CD14-positive monocyte (primary cell): ENCODE measurements around the gene COQ4. TPM values are rescaled to one million over a fixed set of nuclear protein-coding genes. Genes with fewer than 3 reads are reported as not detected.

Experiments
- DNase-seq, 3 donors: peaks; one replicate each; pipeline ENCODE4 v3.0.0-alpha.2; 2011 to 2022
- H2AFZ ChIP-seq: 2 replicates; pipeline ENCODE4 v1.6.0; 2012; ENCODE audit warnings: mild to moderate bottlenecking, low read depth, low read length, inconsistent platforms; ENCODE audit not compliant: insufficient read depth, poor library complexity, severe bottlenecking
- H3K27ac ChIP-seq, 2 donors: 1 replicate in 1 of 2; 2 replicates in 1 of 2; pipeline ENCODE4 v1.5.1; 2012 to 2013; ENCODE audit warnings: low read length in 2 of 2, control low read depth in 1 of 2, inconsistent platforms in 1 of 2, low read depth in 1 of 2, mild to moderate bottlenecking in 1 of 2
- H3K27me3 ChIP-seq, 2 donors: one replicate each; pipeline versions ENCODE4 v1.6.0 to v1.6.1; 2011 to 2013; ENCODE audit warnings: low read length in 2 of 2; ENCODE audit not compliant: control insufficient read depth in 2 of 2, insufficient read depth in 2 of 2
- H3K36me3 ChIP-seq, 2 donors: replicated peaks in 1 of 2; 1 replicate in 1 of 2; 2 replicates in 1 of 2; pipeline versions ENCODE4 v1.5.1 to v1.6.1; 2012 to 2013; ENCODE audit warnings: low read length in 2 of 2, control low read depth in 1 of 2, inconsistent platforms in 1 of 2, mild to moderate bottlenecking in 1 of 2; ENCODE audit not compliant: insufficient read depth in 2 of 2, control insufficient read depth in 1 of 2
- H3K4me1 ChIP-seq, 2 donors: 1 replicate in 1 of 2; 2 replicates in 1 of 2; pipeline versions ENCODE4 v1.5.1 to v1.6.1; 2012 to 2013; ENCODE audit warnings: low read length in 2 of 2, control low read depth in 1 of 2, inconsistent platforms in 1 of 2, mild to moderate bottlenecking in 1 of 2, moderate library complexity in 1 of 2; ENCODE audit not compliant: insufficient read depth in 2 of 2, control insufficient read depth in 1 of 2
- H3K4me2 ChIP-seq: replicated peaks from 2 replicates; pipeline ENCODE3; 2012; ENCODE audit warnings: low read length, moderate library complexity, mild to moderate bottlenecking; ENCODE audit not compliant: poor library complexity, severe bottlenecking; ENCODE audit errors: extremely low read depth
- H3K4me3 ChIP-seq, 3 experiments: fragments of 200-600 bp in 1 of 3; sonication (generic) in 1 of 3; replicated peaks in 1 of 3; 1 replicate in 2 of 3; 2 replicates in 1 of 3; pipeline ENCODE4 v1.5.1; 2011 to 2013; ENCODE audit warnings: low read length in 3 of 3, mild to moderate bottlenecking in 3 of 3, control low read depth in 2 of 3, low read depth in 2 of 3, inconsistent platforms in 1 of 3, moderate library complexity in 1 of 3
- H3K79me2 ChIP-seq: 2 replicates; pipeline ENCODE4 v1.6.0; 2012; ENCODE audit warnings: mild to moderate bottlenecking, control low read depth, inconsistent platforms, low read length, moderate library complexity; ENCODE audit not compliant: insufficient read depth
- H3K9ac ChIP-seq: 2 replicates; pipeline ENCODE4 v1.6.0; 2017; ENCODE audit warnings: low read length, mild to moderate bottlenecking; ENCODE audit not compliant: insufficient read depth, poor library complexity, severe bottlenecking
- H3K9me3 ChIP-seq, 2 donors: replicated peaks in 1 of 2; 1 replicate in 1 of 2; 2 replicates in 1 of 2; pipeline versions ENCODE4 v1.5.1 to v1.6.1; 2012 to 2013; ENCODE audit warnings: low read length in 2 of 2, control low read depth in 1 of 2; ENCODE audit not compliant: control insufficient read depth in 1 of 2, insufficient read depth in 1 of 2
- H4K20me1 ChIP-seq: 2 replicates; pipeline ENCODE4 v1.6.0; 2012; ENCODE audit warnings: mild to moderate bottlenecking, low read length, control low read depth, moderate library complexity; ENCODE audit not compliant: insufficient read depth
- H3K27ac Mint-ChIP-seq, 7 donors: one replicate each; pipeline ENCODE4 v1.8.0; 2020; ENCODE audit warnings: mild to moderate bottlenecking in 7 of 7, mixed read lengths in 7 of 7, moderate library complexity in 6 of 7, inconsistent platforms in 2 of 7
- H3K27me3 Mint-ChIP-seq, 3 donors: one replicate each; pipeline ENCODE4 v1.8.0; 2021 to 2022; ENCODE audit warnings: low read depth in 3 of 3, mild to moderate bottlenecking in 3 of 3, mixed read lengths in 3 of 3, moderate library complexity in 3 of 3, inconsistent platforms in 1 of 3
- H3K36me3 Mint-ChIP-seq, 2 donors: one replicate each; pipeline ENCODE4 v1.8.0; 2020; ENCODE audit warnings: mixed read lengths in 2 of 2, inconsistent platforms in 1 of 2, mild to moderate bottlenecking in 1 of 2
- H3K4me1 Mint-ChIP-seq: one replicate; pipeline ENCODE4 v1.8.0; 2020; ENCODE audit warnings: mild to moderate bottlenecking, mixed read lengths
- H3K4me3 Mint-ChIP-seq, 2 donors: one replicate each; pipeline ENCODE4 v1.8.0; 2020; ENCODE audit warnings: mild to moderate bottlenecking in 2 of 2, mixed read lengths in 2 of 2, moderate library complexity in 1 of 2
- H3K9me3 Mint-ChIP-seq, 7 donors: one replicate each; pipeline ENCODE4 v1.8.0; 2020 to 2022; ENCODE audit warnings: mixed read lengths in 7 of 7, mild to moderate bottlenecking in 6 of 7, moderate library complexity in 6 of 7, inconsistent platforms in 2 of 7
- WGBS: methylation state at CpG from one replicate; pipeline ENCODE4 v1.1.5; 2013; ENCODE audit warnings: missing lambda C conversion rate; ENCODE audit not compliant: insufficient coverage; 5-methylcytosine and 5-hydroxymethylcytosine counted together
- intact Hi-C, 2 donors: fragments of 100-400 bp; cut with micrococcal nuclease; formaldehyde crosslinking; loops; one replicate each; pipeline versions ENCODE4 v1.15.0 to v1.15.1; 2023
- polyA plus RNA-seq, 3 donors: library from polyadenylated mRNA; depleted of rRNA in 1 of 3; unstranded in 2 of 3; stranded (reverse) in 1 of 3; fragments of 300-500 nt in 2 of 3; fragments of >200 nt in 1 of 3; fragmentation: Illumina TruSeq in 2 of 3; gene quantifications; 1 replicate in 2 of 3; 2 replicates in 1 of 3; pipeline ENCODE4 v1.2.3, GENCODE V29; 2012 to 2021
- TF ChIP-seq, protein P1 (sequence below): fragments of 200-600 bp; IDR thresholded peaks from one replicate; pipeline ENCODE4 v1.8.0; 2022; ENCODE audit warnings: antibody characterized with exemption, mild to moderate bottlenecking

Gene COQ4
- polyA plus RNA-seq, 3 donors: 19.9 to 32.6 (median 20.4) TPM

DNA sequence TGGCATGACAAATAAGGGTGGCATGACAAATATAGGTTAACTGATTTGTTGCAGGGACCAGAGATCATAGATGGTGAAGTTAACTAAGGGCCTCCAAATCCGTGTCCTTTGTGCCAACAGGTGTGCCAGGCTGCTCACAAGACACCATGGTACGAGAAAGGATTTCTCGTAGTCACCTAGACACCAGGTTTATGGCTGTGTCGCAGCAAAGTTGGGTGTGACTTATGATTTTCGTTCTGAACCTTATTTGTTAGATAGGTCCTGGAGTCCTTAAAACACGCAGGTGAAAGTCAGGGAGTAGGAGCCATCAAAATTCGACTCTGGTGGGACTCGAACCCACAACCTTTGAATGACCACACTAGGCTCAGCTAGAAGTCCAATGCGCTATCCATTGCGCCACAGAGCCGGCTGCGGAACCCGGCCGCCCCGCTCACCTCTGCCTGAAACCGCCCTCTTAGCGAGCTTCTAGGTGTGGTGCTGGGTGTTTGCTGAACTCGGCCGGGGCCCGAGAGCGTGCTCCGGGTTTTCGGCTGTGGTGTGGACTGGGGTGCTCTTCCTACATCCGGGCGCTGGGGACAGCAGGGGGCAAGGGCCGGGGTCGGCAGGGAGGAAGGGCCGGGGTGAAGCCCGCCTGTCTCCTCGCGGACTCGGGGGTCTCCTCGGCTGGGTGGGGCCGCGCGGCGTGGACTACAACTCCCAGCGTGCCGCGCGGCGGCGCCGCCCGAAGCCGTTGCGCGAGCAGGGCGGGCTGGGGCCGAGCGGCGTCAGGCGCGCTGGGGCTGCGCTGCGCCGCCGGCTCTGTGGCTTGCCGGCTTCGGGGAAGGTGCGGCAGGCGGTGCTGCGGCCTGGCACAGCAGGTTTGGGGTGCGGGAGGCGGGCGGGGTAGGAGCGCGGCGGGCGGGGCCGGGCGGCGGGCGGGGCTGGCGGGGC lies 17.4 kb downstream of the COQ4 start, which contains the start of gene SLC27A4:
Gene SLC27A4, plus strand, starts transcription at position 767 of the 930 bp plus-strand sequence. CDS start 2,606 bp downstream, outside the sequence.
- peak; percentile 32 to 68 (median 49) for DNase-seq
- peaks cover 0 to 3% (median 0%) of the 10 kb centered on the region in 3 donors for H3K27me3 Mint-ChIP-seq
- peaks cover 12 to 15% of the 10 kb centered on the region in 2 donors for H3K4me1 ChIP-seq
- WGBS: 8% methylated on average over 64 of the region's 75 CpGs
- H3K9me3 ChIP-seq: no peaks in the 10 kb centered on the region
- peak within 1 kb of the TSS; percentile 65 to 90 (median 81) for H3K4me3 ChIP-seq
- no peaks in the 10 kb centered on the region for H4K20me1 ChIP-seq
- H3K36me3 ChIP-seq: peaks cover 3 to 25% of the 10 kb centered on the region in 2 donors
- peak within 1 kb of the TSS in 6 of 7 donors; percentile 19 to 87 (median 81) for H3K27ac Mint-ChIP-seq
- intact Hi-C loops: loop anchor here in 1 of 2 donors (2.0 kb wide), 1 partner anchor 17 kb away; the partner anchor contains the start of genes COQ4 and TRUB2
- no peaks in the 10 kb centered on the region for H3K9me3 Mint-ChIP-seq
- peak within 1 kb of the TSS; percentile 95 for H3K4me2 ChIP-seq
- peak within 1 kb of the TSS; percentile 84 to 95 for H3K4me3 Mint-ChIP-seq
- peak within 1 kb of the TSS; percentile 69 for H3K9ac ChIP-seq
- H3K27me3 ChIP-seq: no peaks in the 10 kb centered on the region
- H3K4me1 Mint-ChIP-seq: peaks cover 13% of the 10 kb centered on the region
- H3K27ac ChIP-seq: peak within 1 kb of the TSS; percentile 16 to 59
- H3K36me3 Mint-ChIP-seq: peaks cover 21 to 27% of the 10 kb centered on the region in 2 donors
- TF ChIP-seq, protein P1, sequence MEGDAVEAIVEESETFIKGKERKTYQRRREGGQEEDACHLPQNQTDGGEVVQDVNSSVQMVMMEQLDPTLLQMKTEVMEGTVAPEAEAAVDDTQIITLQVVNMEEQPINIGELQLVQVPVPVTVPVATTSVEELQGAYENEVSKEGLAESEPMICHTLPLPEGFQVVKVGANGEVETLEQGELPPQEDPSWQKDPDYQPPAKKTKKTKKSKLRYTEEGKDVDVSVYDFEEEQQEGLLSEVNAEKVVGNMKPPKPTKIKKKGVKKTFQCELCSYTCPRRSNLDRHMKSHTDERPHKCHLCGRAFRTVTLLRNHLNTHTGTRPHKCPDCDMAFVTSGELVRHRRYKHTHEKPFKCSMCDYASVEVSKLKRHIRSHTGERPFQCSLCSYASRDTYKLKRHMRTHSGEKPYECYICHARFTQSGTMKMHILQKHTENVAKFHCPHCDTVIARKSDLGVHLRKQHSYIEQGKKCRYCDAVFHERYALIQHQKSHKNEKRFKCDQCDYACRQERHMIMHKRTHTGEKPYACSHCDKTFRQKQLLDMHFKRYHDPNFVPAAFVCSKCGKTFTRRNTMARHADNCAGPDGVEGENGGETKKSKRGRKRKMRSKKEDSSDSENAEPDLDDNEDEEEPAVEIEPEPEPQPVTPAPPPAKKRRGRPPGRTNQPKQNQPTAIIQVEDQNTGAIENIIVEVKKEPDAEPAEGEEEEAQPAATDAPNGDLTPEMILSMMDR: no peak
- no peaks in the 10 kb centered on the region for H3K79me2 ChIP-seq
- peak within 1 kb of the TSS; percentile 94 for H2AFZ ChIP-seq

DNA sequence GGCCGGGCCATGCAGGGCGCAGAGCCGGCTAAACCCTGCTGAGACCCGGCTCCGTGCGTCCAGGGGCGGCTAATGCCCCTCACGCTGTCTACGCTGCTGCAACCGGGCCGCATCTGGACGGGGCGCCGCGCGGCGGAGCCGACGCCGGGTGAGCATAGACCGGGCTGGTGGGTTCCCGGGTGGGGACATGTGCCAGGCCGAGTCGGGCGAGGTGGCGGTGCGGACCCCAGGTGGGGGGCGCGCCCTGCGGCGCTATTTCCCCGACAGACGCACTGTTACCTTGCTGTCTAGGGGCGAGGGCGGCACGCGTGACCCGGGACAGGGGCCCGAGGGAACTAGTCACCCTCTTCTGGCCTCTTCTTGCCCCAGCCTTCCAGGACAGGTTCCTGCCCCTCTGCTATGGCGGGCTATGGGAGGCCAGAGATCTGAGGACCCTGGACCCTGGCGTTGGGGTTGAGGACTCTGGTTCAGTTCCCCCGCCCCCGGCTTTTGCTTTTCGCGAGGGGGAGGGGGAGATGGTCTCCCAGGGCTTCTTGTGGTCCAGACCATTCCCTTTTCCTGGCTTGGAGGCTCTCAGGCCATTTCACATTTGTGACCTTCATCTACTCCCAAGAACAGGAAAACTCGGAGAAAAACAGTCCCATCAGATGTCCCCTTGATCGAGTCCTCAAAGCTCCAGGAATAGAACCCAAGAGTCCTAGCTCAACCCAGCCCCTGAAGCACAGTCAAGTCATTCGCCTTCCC lies 18.2 kb downstream of the COQ4 start:
- peaks cover 13% of the 10 kb centered on the region for H3K4me1 Mint-ChIP-seq
- peak overlapping the region; percentile 94 for H2AFZ ChIP-seq

More for the DNA sequence above, 18.2 kb downstream of the COQ4 start:
- Histone ChIP-seq H3K4me2 (peak overlapping the region; percentile 95), H3K9ac (peak overlapping the region; percentile 69), H3K9me3 (no peaks in the 10 kb centered on the region), H3K36me3 (peaks cover 10 to 33% of the 10 kb centered on the region in 2 donors), H3K4me3 (peak overlapping the region; percentile 65 to 90 (median 81)), H3K79me2 (no peaks in the 10 kb centered on the region), H3K27ac (peak overlapping the region; percentile 16 to 41), H3K4me1 (peaks cover 12 to 15% of the 10 kb centered on the region in 2 donors), H4K20me1 (no peaks in the 10 kb centered on the region), H3K27me3 (no peaks in the 10 kb centered on the region)
- H3K4me3 Mint-ChIP-seq: peak overlapping the region; percentile 84 to 95
- TF ChIP-seq, protein P1: no peak
- H3K9me3 Mint-ChIP-seq: no peaks in the 10 kb centered on the region
- under 1% methylated on average over 40 of the region's 48 CpGs for WGBS
- DNase-seq: no peak
- peaks cover 28 to 33% of the 10 kb centered on the region in 2 donors for H3K36me3 Mint-ChIP-seq
- intact Hi-C loops: loop anchor here in 1 of 2 donors (2.0 kb wide), 1 partner anchor 18 kb away; the partner anchor contains the start of genes COQ4 and TRUB2
- peaks cover 0 to 3% (median 0%) of the 10 kb centered on the region in 3 donors for H3K27me3 Mint-ChIP-seq
- peak overlapping the region in 4 of 7 donors; percentile 63 to 87 (median 74) for H3K27ac Mint-ChIP-seq
